GM23248 (cell line): ENCODE measurements around the gene ZFYVE26.

Source experiments
- EZH2 ChIP-seq: fragments of 200-600 bp; sonication (generic); IDR thresholded peaks from 2 replicates; pipeline ENCODE4 v1.6.1; 2018; ENCODE audit warnings: antibody characterized with exemption, mild to moderate bottlenecking; ENCODE audit not compliant: insufficient read depth, poor library complexity, severe bottlenecking
- EZH2phosphoT487 ChIP-seq: fragments of 200-600 bp; sonication (generic); IDR thresholded peaks from 2 replicates; pipeline ENCODE4 v1.6.1; 2018; ENCODE audit warnings: antibody characterized with exemption, moderate library complexity, mild to moderate bottlenecking, low read depth; ENCODE audit not compliant: insufficient read depth

GRCh38 chr14:67852926-67853604, 36.7 kb upstream of the ZFYVE26 start:
- no peak for TF ChIP-seq EZH2
- TF ChIP-seq EZH2phosphoT487, result no peak
